ENCODE data around the gene ZFC3H1. TPM values are rescaled to one million over a fixed set of nuclear protein-coding genes. Genes with fewer than 3 reads are reported as not detected.

The ZFC3H1 gene
- total and polyA plus RNA-seq, 2 donors (not counting 3 experiments of a cell fraction or from before 2014, with no cell fraction given), result 23.6 to 60.4 TPM

DNA sequence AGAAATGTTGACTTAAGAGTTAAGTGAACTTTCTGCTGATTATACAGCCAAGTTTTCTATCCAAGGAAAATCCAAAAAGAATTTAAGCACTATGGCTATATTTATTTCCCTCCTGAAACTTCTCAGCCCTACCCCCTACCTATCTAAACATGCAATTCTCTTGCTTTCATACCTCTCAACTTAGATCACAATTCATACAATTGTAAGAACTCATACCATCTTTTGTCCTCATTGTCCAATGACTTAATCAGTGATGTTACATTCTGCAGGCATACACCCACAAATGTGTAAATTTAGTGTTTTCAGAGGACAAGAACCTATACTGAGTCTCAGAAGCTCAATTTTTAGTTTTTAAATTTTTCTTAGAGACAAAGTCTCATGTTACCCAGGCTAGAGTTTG, 62.1 kb downstream of the ZFC3H1 start:
- H3K79me2 ChIP-seq (ENCODE audit: control insufficient read depth, insufficient read depth, low read length), result no peaks in the 10 kb centered on the region
- H2AFZ ChIP-seq (ENCODE audit: low read depth, low read length), result no peak overlapping the region
- no TSS peak for BruUV-seq (replicated peaks)
- no peak overlapping the region for H3K9ac ChIP-seq (replicated peaks; ENCODE audit: extremely low read depth, insufficient read depth, low read length)
- H3K36me3 ChIP-seq (ENCODE audit: control insufficient read depth in 2 of 2, extremely low read depth in 1 of 2, insufficient read depth in 2 of 2, low read length in 2 of 2), result peaks cover 0 to 2% of the 10 kb centered on the region in 2 experiments
- FAIRE-seq (no peak), DNase-seq (ENCODE audit: low read depth, low spot score) (no peak)
- no peaks in the 10 kb centered on the region for H3K9me3 ChIP-seq (replicated peaks; ENCODE audit: control insufficient read depth, insufficient read depth, low read length)
- no peak overlapping the region for H3K4me3 ChIP-seq (replicated peaks in 1 of 3; ENCODE audit: insufficient read depth in 1 of 3, low read depth in 1 of 3, low read length in 3 of 3)
- TF ChIP-seq JUN (IDR thresholded peaks at IDR 0.05; ENCODE audit: borderline replicate concordance, insufficient read depth, insufficient read length, low read depth) (no peak), POLR2AphosphoS5 (IDR thresholded peaks at IDR 0.05; ENCODE audit: insufficient read depth, low read depth, low read length) (no peak), GATA2 (IDR thresholded peaks at IDR 0.05; ENCODE audit: insufficient read depth, insufficient read length, low read depth, low read length) (no peak), MYC (IDR thresholded peaks at IDR 0.05; ENCODE audit: low read depth, low read length) (no peak), FOS (IDR thresholded peaks at IDR 0.05; ENCODE audit: borderline replicate concordance, insufficient read depth, low read length) (no peak), EZH2 (IDR thresholded peaks at IDR 0.05; ENCODE audit: borderline replicate concordance, low read depth, low read length, severe bottlenecking) (no peak), POLR2A (IDR thresholded peaks at IDR 0.05; ENCODE audit: low read depth, low read length) (no peak)
- TF ChIP-seq, protein P1, sequence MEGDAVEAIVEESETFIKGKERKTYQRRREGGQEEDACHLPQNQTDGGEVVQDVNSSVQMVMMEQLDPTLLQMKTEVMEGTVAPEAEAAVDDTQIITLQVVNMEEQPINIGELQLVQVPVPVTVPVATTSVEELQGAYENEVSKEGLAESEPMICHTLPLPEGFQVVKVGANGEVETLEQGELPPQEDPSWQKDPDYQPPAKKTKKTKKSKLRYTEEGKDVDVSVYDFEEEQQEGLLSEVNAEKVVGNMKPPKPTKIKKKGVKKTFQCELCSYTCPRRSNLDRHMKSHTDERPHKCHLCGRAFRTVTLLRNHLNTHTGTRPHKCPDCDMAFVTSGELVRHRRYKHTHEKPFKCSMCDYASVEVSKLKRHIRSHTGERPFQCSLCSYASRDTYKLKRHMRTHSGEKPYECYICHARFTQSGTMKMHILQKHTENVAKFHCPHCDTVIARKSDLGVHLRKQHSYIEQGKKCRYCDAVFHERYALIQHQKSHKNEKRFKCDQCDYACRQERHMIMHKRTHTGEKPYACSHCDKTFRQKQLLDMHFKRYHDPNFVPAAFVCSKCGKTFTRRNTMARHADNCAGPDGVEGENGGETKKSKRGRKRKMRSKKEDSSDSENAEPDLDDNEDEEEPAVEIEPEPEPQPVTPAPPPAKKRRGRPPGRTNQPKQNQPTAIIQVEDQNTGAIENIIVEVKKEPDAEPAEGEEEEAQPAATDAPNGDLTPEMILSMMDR (IDR thresholded peaks at IDR 0.05; ENCODE audit: extremely low read depth in 1 of 2, insufficient read depth in 1 of 2, low read depth in 1 of 2, low read length in 2 of 2), result no peak
- TF ChIP-seq, protein P2, sequence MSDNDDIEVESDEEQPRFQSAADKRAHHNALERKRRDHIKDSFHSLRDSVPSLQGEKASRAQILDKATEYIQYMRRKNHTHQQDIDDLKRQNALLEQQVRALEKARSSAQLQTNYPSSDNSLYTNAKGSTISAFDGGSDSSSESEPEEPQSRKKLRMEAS (IDR thresholded peaks at IDR 0.05; ENCODE audit: insufficient read depth, insufficient read length), result no peak
- ChIA-PET CTCF (interaction anchor here (1.1 kb wide), 1 partner anchor 35 kb away, joined by 3 read pairs; no protein-coding TSS in a partner anchor), POLR2A (no interaction called here)
- intact Hi-C loops (cut with micrococcal nuclease) (no loop called here), dilution Hi-C loops (cut with MboI; ENCODE audit: extremely low pct_ligation_motif_present, low sequenced_read_pairs) (no loop called here)
- peaks cover 2 to 14% of the 10 kb centered on the region in 2 experiments for H3K27me3 ChIP-seq (ENCODE audit: control insufficient read depth in 2 of 2, insufficient read depth in 2 of 2, low read length in 2 of 2)
- no peaks in the 10 kb centered on the region for H4K20me1 ChIP-seq (replicated peaks; ENCODE audit: control insufficient read depth, extremely low read depth, insufficient read depth, low read length)
- H3K9me1 ChIP-seq (replicated peaks; ENCODE audit: control insufficient read depth, extremely low read depth, insufficient read depth, low read length), result no peaks in the 10 kb centered on the region
- H3K4me1 ChIP-seq (ENCODE audit: control insufficient read depth, extremely low read depth, insufficient read depth, low read length), result no peaks in the 10 kb centered on the region
- H3K27ac ChIP-seq (ENCODE audit: insufficient read depth, low read depth, low read length), result no peak overlapping the region
- H3K4me2 ChIP-seq (ENCODE audit: insufficient read depth, low read length), result no peak overlapping the region
